Caco-2 (cell line): Measurements from ENCODE around the gene GABRR2. TPM values are rescaled to one million over a fixed set of nuclear protein-coding genes. Genes with fewer than 3 reads are reported as not detected.

Experiments used
- BruUV-seq: library from RNA; stranded (reverse); fragments of 400-500 nt; replicated peaks from 2 replicates; lab custom pipeline; 2021; lab: Mats Ljungman, UMichigan
- CTCF ChIA-PET: fragments of 300-600 bp; sonication (Branson Sonifier 250); formaldehyde crosslinking; loops from one replicate; lab custom pipeline; 2022; ENCODE audit warnings: antibody characterized with exemption; lab: Charles Lee
- POLR2A ChIA-PET: fragments of 300-600 bp; sonication (Branson Sonifier 250); formaldehyde crosslinking; loops from one replicate; lab custom pipeline; 2022; ENCODE audit warnings: antibody characterized with exemption; lab: Charles Lee
- DNase-seq, 2 experiments: peaks; one replicate each; pipeline versions ENCODE4 v3.0.0 to v3.0.0-alpha.2; 2020 to 2022
- H3K27me3 ChIP-seq: replicated peaks from 2 replicates; pipeline ENCODE4 v1.6.0; 2011; ENCODE audit warnings: low read length; ENCODE audit not compliant: control insufficient read depth, insufficient read depth
- H3K36me3 ChIP-seq: 2 replicates; pipeline ENCODE4 v1.5.1; 2011; ENCODE audit warnings: low read length; ENCODE audit not compliant: control insufficient read depth, insufficient read depth
- H3K4me1 ChIP-seq: fragments of 250-450 bp; sonication (Bioruptor Pico); 2 replicates; pipeline ENCODE4 v1.5.1; 2020; ENCODE audit warnings: mild to moderate bottlenecking
- H3K4me3 ChIP-seq: 2 replicates; pipeline ENCODE4 v1.5.1; 2011; ENCODE audit warnings: low read depth, mild to moderate bottlenecking, control low read depth, low read length
- H3K9me3 ChIP-seq: fragments of 250-450 bp; sonication (Bioruptor Pico); 2 replicates; pipeline ENCODE4 v1.5.1; 2020; ENCODE audit warnings: mild to moderate bottlenecking, moderate library complexity
- H3K27ac Mint-ChIP-seq: one replicate; pipeline ENCODE4 v1.8.0; 2022; ENCODE audit warnings: mixed read lengths; ENCODE audit not compliant: unreplicated experiment
- H3K27me3 Mint-ChIP-seq: one replicate; pipeline ENCODE4 v1.8.0; 2022; ENCODE audit warnings: mixed read lengths; ENCODE audit not compliant: insufficient read depth, unreplicated experiment
- H3K36me3 Mint-ChIP-seq: one replicate; pipeline ENCODE4 v1.8.0; 2022; ENCODE audit warnings: mild to moderate bottlenecking, mixed read lengths; ENCODE audit not compliant: insufficient read depth, unreplicated experiment
- H3K4me1 Mint-ChIP-seq: one replicate; pipeline ENCODE4 v1.8.0; 2022; ENCODE audit warnings: low read depth, mixed read lengths; ENCODE audit not compliant: unreplicated experiment
- H3K4me3 Mint-ChIP-seq: one replicate; pipeline ENCODE4 v1.8.0; 2022; ENCODE audit warnings: mild to moderate bottlenecking, moderate library complexity, mixed read lengths; ENCODE audit not compliant: unreplicated experiment
- H3K9me3 Mint-ChIP-seq: one replicate; pipeline ENCODE4 v1.8.0; 2022; ENCODE audit warnings: mixed read lengths; ENCODE audit not compliant: unreplicated experiment
- intact Hi-C: fragments of 100-400 bp; cut with micrococcal nuclease; formaldehyde crosslinking; loops from one replicate; pipeline ENCODE4 v1.10.0; 2022; ENCODE audit not compliant: unreplicated experiment
- total RNA-seq: library from RNA; stranded (reverse); gene quantifications from 2 replicates; pipeline ENCODE4 v1.2.3, GENCODE V29; 2022
- TF ChIP-seq, protein P1 (sequence below), 2 experiments: fragments of 200-600 bp in 1 of 2; IDR thresholded peaks; 1 replicate in 1 of 2; 2 replicates in 1 of 2; pipeline versions ENCODE4 v1.5.1 to v1.8.0; 2011 to 2022; ENCODE audit warnings: antibody characterized with exemption in 1 of 2, control low read depth in 1 of 2, inconsistent platforms in 1 of 2, low read depth in 1 of 2, low read length in 1 of 2, mild to moderate bottlenecking in 1 of 2, moderate library complexity in 1 of 2; ENCODE audit not compliant: insufficient read depth in 1 of 2, severe bottlenecking in 1 of 2, unreplicated experiment in 1 of 2

Gene GABRR2
- total RNA-seq, 1 experiment from 2014 or later, result 0.29 TPM

DNA sequence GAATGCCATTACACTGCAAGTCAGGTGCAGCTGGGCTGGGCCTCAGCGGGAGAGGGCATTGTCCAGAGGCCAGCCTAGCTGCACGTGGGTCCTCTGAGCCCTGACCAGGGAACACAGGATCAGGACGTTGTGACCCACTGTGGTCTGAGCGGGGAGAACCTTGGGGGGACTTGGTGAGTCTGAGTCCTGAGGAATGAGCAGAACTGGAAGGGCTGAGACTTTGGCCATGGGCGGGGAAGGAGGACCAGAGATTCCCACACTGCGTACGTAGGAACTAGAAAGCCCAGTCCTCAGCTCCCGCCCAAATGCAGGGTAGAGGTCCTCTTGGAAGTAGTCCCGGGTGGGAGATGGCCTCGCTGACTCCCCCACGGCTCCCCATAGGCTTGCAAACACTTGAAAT, 42.5 kb downstream of the GABRR2 start:
- TF ChIP-seq, protein P1, sequence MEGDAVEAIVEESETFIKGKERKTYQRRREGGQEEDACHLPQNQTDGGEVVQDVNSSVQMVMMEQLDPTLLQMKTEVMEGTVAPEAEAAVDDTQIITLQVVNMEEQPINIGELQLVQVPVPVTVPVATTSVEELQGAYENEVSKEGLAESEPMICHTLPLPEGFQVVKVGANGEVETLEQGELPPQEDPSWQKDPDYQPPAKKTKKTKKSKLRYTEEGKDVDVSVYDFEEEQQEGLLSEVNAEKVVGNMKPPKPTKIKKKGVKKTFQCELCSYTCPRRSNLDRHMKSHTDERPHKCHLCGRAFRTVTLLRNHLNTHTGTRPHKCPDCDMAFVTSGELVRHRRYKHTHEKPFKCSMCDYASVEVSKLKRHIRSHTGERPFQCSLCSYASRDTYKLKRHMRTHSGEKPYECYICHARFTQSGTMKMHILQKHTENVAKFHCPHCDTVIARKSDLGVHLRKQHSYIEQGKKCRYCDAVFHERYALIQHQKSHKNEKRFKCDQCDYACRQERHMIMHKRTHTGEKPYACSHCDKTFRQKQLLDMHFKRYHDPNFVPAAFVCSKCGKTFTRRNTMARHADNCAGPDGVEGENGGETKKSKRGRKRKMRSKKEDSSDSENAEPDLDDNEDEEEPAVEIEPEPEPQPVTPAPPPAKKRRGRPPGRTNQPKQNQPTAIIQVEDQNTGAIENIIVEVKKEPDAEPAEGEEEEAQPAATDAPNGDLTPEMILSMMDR (IDR thresholded peaks at IDR 0.05; ENCODE audit: insufficient read depth in 1 of 2, low read depth in 1 of 2, low read length in 1 of 2, severe bottlenecking in 1 of 2, unreplicated experiment in 1 of 2), result no peak
- H3K36me3 Mint-ChIP-seq, result no peaks in the 10 kb centered on the region
- CTCF ChIA-PET, result no interaction called here
- no peaks in the 10 kb centered on the region for H3K36me3 ChIP-seq
- intact Hi-C loops, result no loop called here
- H3K27me3 Mint-ChIP-seq, result peaks cover 2% of the 10 kb centered on the region
- no peaks in the 10 kb centered on the region for H3K4me1 ChIP-seq
- H3K4me3 Mint-ChIP-seq, result no peak overlapping the region
- H3K27ac Mint-ChIP-seq, result no peak overlapping the region
- DNase-seq, result no peak
- no TSS peak for BruUV-seq
- no peaks in the 10 kb centered on the region for H3K4me1 Mint-ChIP-seq
- no peaks in the 10 kb centered on the region for H3K9me3 Mint-ChIP-seq
- no peaks in the 10 kb centered on the region for H3K9me3 ChIP-seq
- no peak overlapping the region for H3K4me3 ChIP-seq
- POLR2A ChIA-PET, result no interaction called here
- H3K27me3 ChIP-seq, result no peaks in the 10 kb centered on the region

DNA sequence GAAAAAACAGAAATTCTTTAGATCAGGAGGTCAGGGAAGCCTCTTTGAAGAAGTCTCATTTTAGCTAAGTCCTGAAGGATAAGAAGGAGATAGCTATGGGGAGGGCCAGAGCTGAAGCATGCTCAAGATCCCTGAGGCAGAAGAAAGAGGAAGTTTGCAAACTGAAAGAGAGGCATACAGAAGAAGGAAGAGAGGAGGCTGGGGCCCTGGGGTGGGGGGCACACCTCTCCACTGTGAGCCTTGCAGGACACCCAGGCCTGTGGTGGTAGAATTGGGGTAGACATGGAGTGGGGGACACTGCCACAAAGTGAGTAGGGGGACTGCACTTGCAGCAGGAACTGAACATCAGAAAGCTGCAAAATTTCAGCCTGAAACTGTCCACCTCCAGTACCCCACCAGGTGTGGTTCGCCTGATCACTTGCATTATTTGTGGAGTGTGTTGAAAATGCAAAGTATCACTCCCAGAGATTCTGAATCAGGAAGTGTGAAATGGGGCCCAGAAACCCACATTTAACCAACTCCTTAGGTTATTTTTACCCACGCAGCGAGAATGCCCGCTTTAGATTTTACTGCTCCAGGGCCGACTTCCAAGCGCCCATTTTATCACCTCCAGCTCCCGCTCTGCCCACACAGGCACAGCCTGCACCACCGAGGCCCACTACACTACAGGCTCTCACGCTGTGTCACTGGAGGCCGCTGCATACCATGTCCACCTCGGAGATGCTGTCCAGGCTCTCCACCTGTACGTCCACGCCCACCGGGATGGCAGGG, 44.0 kb downstream of the GABRR2 start:
- no peaks in the 10 kb centered on the region for H3K9me3 ChIP-seq
- no peaks in the 10 kb centered on the region for H3K27me3 ChIP-seq
- Mint-ChIP-seq H3K27ac (no peak overlapping the region), H3K9me3 (no peaks in the 10 kb centered on the region), H3K36me3 (no peaks in the 10 kb centered on the region), H3K27me3 (peaks cover 2% of the 10 kb centered on the region), H3K4me1 (no peaks in the 10 kb centered on the region), H3K4me3 (no peak overlapping the region)
- H3K4me3 ChIP-seq, result no peak overlapping the region
- H3K4me1 ChIP-seq, result no peaks in the 10 kb centered on the region
- TF ChIP-seq, protein P1 (IDR thresholded peaks at IDR 0.05; ENCODE audit: insufficient read depth in 1 of 2, low read depth in 1 of 2, low read length in 1 of 2, severe bottlenecking in 1 of 2, unreplicated experiment in 1 of 2), result no peak
- CTCF ChIA-PET, result interaction anchor here (0.5 kb wide), 1 partner anchor 102 kb away, joined by 7 read pairs; no protein-coding TSS in a partner anchor
- POLR2A ChIA-PET, result no interaction called here
- no peak for DNase-seq
- BruUV-seq, result no TSS peak
- intact Hi-C loops, result no loop called here
- no peaks in the 10 kb centered on the region for H3K36me3 ChIP-seq

DNA sequence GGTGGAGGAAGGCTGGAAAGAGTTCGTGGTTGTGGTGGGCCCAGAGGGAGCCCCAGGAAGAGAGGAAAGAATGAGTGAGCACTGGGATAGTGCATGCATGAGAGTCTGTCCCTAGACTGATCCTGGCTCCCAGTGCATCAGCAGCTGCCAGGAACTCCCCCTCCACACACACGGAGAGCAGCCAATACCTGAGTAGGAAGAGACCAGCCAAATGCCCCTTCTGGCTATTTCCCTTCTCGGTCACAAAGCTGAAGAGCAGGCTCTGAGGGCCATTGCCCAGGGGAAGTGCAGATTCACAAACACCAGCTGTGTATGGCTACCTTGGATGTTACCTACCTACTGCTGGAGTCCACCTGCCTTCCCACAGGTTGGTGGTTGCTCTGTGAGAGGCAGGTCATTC, 45.1 kb downstream of the GABRR2 start:
- peaks cover 2% of the 10 kb centered on the region for H3K27me3 Mint-ChIP-seq
- H3K4me1 Mint-ChIP-seq, result no peaks in the 10 kb centered on the region
- no peaks in the 10 kb centered on the region for H3K9me3 ChIP-seq
- no peak overlapping the region for H3K27ac Mint-ChIP-seq
- TF ChIP-seq, protein P1 (IDR thresholded peaks at IDR 0.05; ENCODE audit: insufficient read depth in 1 of 2, low read depth in 1 of 2, low read length in 1 of 2, severe bottlenecking in 1 of 2, unreplicated experiment in 1 of 2), result no peak
- H3K4me3 Mint-ChIP-seq, result no peak overlapping the region
- no peaks in the 10 kb centered on the region for H3K36me3 Mint-ChIP-seq
- H3K4me1 ChIP-seq, result no peaks in the 10 kb centered on the region
- H3K4me3 ChIP-seq, result no peak overlapping the region
- CTCF ChIA-PET, result no interaction called here
- H3K27me3 ChIP-seq, result no peaks in the 10 kb centered on the region
- BruUV-seq, result no TSS peak
- intact Hi-C loops, result no loop called here
- no peak for DNase-seq
- H3K36me3 ChIP-seq, result no peaks in the 10 kb centered on the region
- H3K9me3 Mint-ChIP-seq, result no peaks in the 10 kb centered on the region
- POLR2A ChIA-PET, result no interaction called here
